HepG2 (cell line): ENCODE data around the gene ABHD12. TPM values are rescaled to one million over a fixed set of nuclear protein-coding genes. Genes with fewer than 3 reads are reported as not detected.

Experiments
- DMAP1 ChIP-seq: IDR thresholded peaks from 2 replicates; pipeline ENCODE4 v1.6.1; 2016
- JUN ChIP-seq: sonication (generic); formaldehyde crosslinking; IDR thresholded peaks from 2 replicates; pipeline ENCODE4 v1.4.0; 2020; ENCODE audit warnings: mild to moderate bottlenecking, missing genetic modification reagents
- KDM2A ChIP-seq: sonication (generic); formaldehyde crosslinking; IDR thresholded peaks from 2 replicates; pipeline ENCODE4 v1.4.0; 2020; ENCODE audit warnings: low read depth, missing genetic modification reagents, borderline replicate concordance
- PAF1 ChIP-seq: IDR thresholded peaks from 2 replicates; pipeline ENCODE4 v1.6.1; 2016; ENCODE audit warnings: missing genetic modification reagents, missing compliant biosample characterization
- ZBTB42 ChIP-seq: sonication (generic); formaldehyde crosslinking; IDR thresholded peaks from 2 replicates; pipeline ENCODE4 v1.5.0; 2020; ENCODE audit warnings: mild to moderate bottlenecking, missing genetic modification reagents
- polyA plus RNA-seq, 8 experiments: library from polyadenylated mRNA; depleted of rRNA in 3 of 8; stranded (reverse) in 7 of 8; unstranded in 1 of 8; fragments of >200 nt; fragmentation: Illumina TruSeq in 4 of 8; extraction: Trizol in 4 of 8; gene quantifications; 2 replicates each; pipeline versions ENCODE4 v1.2.1 to v1.2.3, GENCODE V29; 2011 to 2016; ENCODE audit warnings: low read depth in 4 of 8, missing spikeins in 1 of 8, mixed read lengths in 1 of 8; ENCODE audit not compliant: insufficient read depth in 1 of 8
- total RNA-seq, 5 experiments: library from RNA; depleted of rRNA; stranded (reverse); fragments of >200 nt; fragmentation: Illumina TruSeq; extraction: Trizol; gene quantifications; 2 replicates each; pipeline ENCODE4 v1.2.3, GENCODE V29; 2016; ENCODE audit warnings: low read depth in 1 of 5
- TF ChIP-seq, protein P1 (sequence below): sonication (generic); formaldehyde crosslinking; IDR thresholded peaks from 2 replicates; pipeline ENCODE4 v1.4.0; 2020; ENCODE audit warnings: missing genetic modification reagents
- TF ChIP-seq, protein P2 (sequence below): sonication (generic); formaldehyde crosslinking; IDR thresholded peaks from 2 replicates; pipeline ENCODE4 v1.4.0; 2020; ENCODE audit warnings: low read depth, mild to moderate bottlenecking, missing genetic modification reagents
- TF ChIP-seq, protein P3 (sequence below): sonication (generic); formaldehyde crosslinking; IDR thresholded peaks from 2 replicates; pipeline ENCODE4 v1.8.0; 2022; ENCODE audit warnings: mild to moderate bottlenecking, missing genetic modification reagents; ENCODE audit not compliant: insufficient replicate concordance
- TF ChIP-seq, protein P4 (sequence below): sonication (generic); formaldehyde crosslinking; IDR thresholded peaks from 2 replicates; pipeline ENCODE4 v1.8.1; 2023; ENCODE audit warnings: mild to moderate bottlenecking, inconsistent platforms, moderate library complexity, missing genetic modification reagents, borderline replicate concordance
- TF ChIP-seq, protein P5 (sequence below), 2 experiments: sonication (generic) in 1 of 2; formaldehyde crosslinking in 1 of 2; IDR thresholded peaks; 2 replicates each; pipeline versions ENCODE4 v1.4.0 to v1.6.1; 2016 to 2020; ENCODE audit warnings: borderline replicate concordance in 1 of 2, low read depth in 1 of 2, mild to moderate bottlenecking in 1 of 2, missing genetic modification reagents in 1 of 2
- TF ChIP-seq, protein P6 (sequence below): sonication (generic); formaldehyde crosslinking; IDR thresholded peaks from 2 replicates; pipeline ENCODE4 v1.9.0; 2021; ENCODE audit warnings: missing genetic modification reagents, mild to moderate bottlenecking, borderline replicate concordance

ABHD12 gene
- total and polyA plus RNA-seq, 2 of the 13 experiments (the other 11 are each of a cell fraction or from before 2014, with no cell fraction given): 23.5 to 72.1 TPM

DNA sequence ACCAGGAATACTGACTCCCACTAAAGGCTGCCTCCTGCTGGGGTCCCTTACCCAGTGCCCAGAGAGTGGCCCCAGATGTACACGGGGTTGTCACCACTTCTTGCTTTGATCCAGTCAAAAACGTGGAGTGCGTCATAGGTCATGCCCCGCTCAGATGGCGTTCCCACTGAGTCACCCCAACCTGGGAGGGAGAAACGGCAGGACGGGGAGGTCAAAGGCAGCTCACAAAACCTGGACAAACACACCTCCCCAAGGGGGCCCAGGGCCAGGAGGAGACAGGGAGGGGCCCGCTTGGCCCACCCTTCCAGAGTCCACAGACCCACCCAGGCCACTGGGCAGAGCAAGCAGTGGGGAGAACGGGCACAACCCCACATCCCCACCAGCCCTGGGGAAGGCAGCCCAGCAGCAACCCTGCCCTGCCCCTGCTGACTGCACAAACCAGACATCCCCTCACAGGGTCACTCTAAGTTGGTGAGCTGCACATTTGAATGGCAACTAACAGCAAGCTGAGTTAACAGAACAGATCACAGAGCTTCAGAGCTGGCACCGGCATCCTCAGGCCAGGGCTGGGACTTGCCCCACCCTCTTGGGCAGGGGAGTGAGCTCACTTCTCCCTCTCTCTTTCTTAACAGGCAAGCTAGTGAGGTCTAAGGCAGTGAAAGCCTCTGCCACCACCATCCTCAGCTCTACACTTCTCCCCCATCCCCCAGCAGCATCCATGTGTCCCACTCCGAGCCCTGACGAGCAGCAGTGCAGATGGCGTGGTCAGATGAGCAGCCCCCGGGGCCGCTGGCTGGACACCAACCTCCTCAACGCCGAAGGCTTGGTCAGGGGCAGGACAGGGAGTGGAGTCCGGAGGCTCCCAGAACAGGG is 81.0 kb downstream of the ABHD12 start (continued):
- TF ChIP-seq, protein P1, sequence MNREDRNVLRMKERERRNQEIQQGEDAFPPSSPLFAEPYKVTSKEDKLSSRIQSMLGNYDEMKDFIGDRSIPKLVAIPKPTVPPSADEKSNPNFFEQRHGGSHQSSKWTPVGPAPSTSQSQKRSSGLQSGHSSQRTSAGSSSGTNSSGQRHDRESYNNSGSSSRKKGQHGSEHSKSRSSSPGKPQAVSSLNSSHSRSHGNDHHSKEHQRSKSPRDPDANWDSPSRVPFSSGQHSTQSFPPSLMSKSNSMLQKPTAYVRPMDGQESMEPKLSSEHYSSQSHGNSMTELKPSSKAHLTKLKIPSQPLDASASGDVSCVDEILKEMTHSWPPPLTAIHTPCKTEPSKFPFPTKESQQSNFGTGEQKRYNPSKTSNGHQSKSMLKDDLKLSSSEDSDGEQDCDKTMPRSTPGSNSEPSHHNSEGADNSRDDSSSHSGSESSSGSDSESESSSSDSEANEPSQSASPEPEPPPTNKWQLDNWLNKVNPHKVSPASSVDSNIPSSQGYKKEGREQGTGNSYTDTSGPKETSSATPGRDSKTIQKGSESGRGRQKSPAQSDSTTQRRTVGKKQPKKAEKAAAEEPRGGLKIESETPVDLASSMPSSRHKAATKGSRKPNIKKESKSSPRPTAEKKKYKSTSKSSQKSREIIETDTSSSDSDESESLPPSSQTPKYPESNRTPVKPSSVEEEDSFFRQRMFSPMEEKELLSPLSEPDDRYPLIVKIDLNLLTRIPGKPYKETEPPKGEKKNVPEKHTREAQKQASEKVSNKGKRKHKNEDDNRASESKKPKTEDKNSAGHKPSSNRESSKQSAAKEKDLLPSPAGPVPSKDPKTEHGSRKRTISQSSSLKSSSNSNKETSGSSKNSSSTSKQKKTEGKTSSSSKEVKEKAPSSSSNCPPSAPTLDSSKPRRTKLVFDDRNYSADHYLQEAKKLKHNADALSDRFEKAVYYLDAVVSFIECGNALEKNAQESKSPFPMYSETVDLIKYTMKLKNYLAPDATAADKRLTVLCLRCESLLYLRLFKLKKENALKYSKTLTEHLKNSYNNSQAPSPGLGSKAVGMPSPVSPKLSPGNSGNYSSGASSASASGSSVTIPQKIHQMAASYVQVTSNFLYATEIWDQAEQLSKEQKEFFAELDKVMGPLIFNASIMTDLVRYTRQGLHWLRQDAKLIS (CRISPR knock-in tag): no peak
- TF ChIP-seq KDM2A (CRISPR knock-in tag): no peak
- TF ChIP-seq, protein P2, sequence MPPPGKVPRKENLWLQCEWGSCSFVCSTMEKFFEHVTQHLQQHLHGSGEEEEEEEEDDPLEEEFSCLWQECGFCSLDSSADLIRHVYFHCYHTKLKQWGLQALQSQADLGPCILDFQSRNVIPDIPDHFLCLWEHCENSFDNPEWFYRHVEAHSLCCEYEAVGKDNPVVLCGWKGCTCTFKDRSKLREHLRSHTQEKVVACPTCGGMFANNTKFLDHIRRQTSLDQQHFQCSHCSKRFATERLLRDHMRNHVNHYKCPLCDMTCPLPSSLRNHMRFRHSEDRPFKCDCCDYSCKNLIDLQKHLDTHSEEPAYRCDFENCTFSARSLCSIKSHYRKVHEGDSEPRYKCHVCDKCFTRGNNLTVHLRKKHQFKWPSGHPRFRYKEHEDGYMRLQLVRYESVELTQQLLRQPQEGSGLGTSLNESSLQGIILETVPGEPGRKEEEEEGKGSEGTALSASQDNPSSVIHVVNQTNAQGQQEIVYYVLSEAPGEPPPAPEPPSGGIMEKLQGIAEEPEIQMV (CRISPR knock-in tag): no peak
- peak; percentile 43; the same call in 1 of the 2 replicates for TF ChIP-seq DMAP1
- TF ChIP-seq ZBTB42 (CRISPR knock-in tag): no peak
- TF ChIP-seq JUN (CRISPR knock-in tag): 0 out of 2 replicates have a peak, but pooled peaks have one; percentile 69
- TF ChIP-seq, protein P3, sequence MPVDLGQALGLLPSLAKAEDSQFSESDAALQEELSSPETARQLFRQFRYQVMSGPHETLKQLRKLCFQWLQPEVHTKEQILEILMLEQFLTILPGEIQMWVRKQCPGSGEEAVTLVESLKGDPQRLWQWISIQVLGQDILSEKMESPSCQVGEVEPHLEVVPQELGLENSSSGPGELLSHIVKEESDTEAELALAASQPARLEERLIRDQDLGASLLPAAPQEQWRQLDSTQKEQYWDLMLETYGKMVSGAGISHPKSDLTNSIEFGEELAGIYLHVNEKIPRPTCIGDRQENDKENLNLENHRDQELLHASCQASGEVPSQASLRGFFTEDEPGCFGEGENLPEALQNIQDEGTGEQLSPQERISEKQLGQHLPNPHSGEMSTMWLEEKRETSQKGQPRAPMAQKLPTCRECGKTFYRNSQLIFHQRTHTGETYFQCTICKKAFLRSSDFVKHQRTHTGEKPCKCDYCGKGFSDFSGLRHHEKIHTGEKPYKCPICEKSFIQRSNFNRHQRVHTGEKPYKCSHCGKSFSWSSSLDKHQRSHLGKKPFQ (CRISPR knock-in tag): no peak
- TF ChIP-seq, protein P4, sequence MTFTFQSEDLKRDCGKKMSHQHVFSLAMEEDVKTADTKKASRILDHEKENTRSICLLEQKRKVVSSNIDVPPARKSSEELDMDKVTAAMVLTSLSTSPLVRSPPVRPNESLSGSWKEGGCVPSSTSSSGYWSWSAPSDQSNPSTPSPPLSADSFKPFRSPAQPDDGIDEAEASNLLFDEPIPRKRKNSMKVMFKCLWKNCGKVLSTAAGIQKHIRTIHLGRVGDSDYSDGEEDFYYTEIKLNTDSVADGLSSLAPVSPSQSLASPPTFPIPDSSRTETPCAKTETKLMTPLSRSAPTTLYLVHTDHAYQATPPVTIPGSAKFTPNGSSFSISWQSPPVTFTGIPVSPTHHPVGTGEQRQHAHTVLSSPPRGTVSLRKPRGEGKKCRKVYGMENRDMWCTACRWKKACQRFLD: 0 out of 2 replicates have a peak, but pooled peaks have one; percentile 57
- no peak for TF ChIP-seq PAF1 (CRISPR knock-in tag)
- TF ChIP-seq, protein P5, sequence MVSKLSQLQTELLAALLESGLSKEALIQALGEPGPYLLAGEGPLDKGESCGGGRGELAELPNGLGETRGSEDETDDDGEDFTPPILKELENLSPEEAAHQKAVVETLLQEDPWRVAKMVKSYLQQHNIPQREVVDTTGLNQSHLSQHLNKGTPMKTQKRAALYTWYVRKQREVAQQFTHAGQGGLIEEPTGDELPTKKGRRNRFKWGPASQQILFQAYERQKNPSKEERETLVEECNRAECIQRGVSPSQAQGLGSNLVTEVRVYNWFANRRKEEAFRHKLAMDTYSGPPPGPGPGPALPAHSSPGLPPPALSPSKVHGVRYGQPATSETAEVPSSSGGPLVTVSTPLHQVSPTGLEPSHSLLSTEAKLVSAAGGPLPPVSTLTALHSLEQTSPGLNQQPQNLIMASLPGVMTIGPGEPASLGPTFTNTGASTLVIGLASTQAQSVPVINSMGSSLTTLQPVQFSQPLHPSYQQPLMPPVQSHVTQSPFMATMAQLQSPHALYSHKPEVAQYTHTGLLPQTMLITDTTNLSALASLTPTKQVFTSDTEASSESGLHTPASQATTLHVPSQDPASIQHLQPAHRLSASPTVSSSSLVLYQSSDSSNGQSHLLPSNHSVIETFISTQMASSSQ (IDR thresholded peaks at IDR 0.05; ENCODE audit: low read depth): peak; percentile 48; the same call in 1 of the 2 replicates
- TF ChIP-seq, protein P5 (CRISPR knock-in tag; IDR thresholded peaks at IDR 0.05; ENCODE audit: borderline replicate concordance): peak; percentile 37; the same call in 1 of the 2 replicates
- TF ChIP-seq, protein P6, sequence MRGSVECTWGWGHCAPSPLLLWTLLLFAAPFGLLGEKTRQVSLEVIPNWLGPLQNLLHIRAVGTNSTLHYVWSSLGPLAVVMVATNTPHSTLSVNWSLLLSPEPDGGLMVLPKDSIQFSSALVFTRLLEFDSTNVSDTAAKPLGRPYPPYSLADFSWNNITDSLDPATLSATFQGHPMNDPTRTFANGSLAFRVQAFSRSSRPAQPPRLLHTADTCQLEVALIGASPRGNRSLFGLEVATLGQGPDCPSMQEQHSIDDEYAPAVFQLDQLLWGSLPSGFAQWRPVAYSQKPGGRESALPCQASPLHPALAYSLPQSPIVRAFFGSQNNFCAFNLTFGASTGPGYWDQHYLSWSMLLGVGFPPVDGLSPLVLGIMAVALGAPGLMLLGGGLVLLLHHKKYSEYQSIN: no peak
